Endothelial cell (in vitro differentiated cells): ENCODE results near the gene CLEC4C. TPM values are rescaled to one million over a fixed set of nuclear protein-coding genes. Genes with fewer than 3 reads are reported as not detected.

Experiments
- DNase-seq: peaks from one replicate; pipeline ENCODE4 v3.0.0; 2021; ENCODE audit warnings: low spot score
- H3K27ac Mint-ChIP-seq: one replicate; pipeline ENCODE4 v1.8.0; 2021; ENCODE audit warnings: mixed read lengths, inconsistent platforms; ENCODE audit not compliant: unreplicated experiment
- H3K27me3 Mint-ChIP-seq: one replicate; pipeline ENCODE4 v1.8.0; 2021; ENCODE audit warnings: mild to moderate bottlenecking, moderate library complexity, mixed read lengths, inconsistent platforms; ENCODE audit not compliant: unreplicated experiment
- H3K36me3 Mint-ChIP-seq: one replicate; pipeline ENCODE4 v1.8.0; 2021; ENCODE audit warnings: mild to moderate bottlenecking, low read depth, mixed read lengths, inconsistent platforms; ENCODE audit not compliant: unreplicated experiment
- H3K4me1 Mint-ChIP-seq: one replicate; pipeline ENCODE4 v1.8.0; 2021; ENCODE audit warnings: mild to moderate bottlenecking, mixed read lengths, inconsistent platforms; ENCODE audit not compliant: unreplicated experiment
- H3K4me3 Mint-ChIP-seq: one replicate; pipeline ENCODE4 v1.8.0; 2021; ENCODE audit warnings: mild to moderate bottlenecking, mixed read lengths, inconsistent platforms; ENCODE audit not compliant: unreplicated experiment
- H3K9me3 Mint-ChIP-seq: one replicate; pipeline ENCODE4 v1.8.0; 2021; ENCODE audit warnings: mixed read lengths, inconsistent platforms; ENCODE audit not compliant: unreplicated experiment
- total RNA-seq: library from RNA; stranded (reverse); fragmentation: NEBNext Ultra II Directional; extraction: Animal tissue kit (Norgen Biotek cat#: 25700); gene quantifications from one replicate; pipeline ENCODE4 v1.2.1, GENCODE V29; 2021; ENCODE audit not compliant: unreplicated experiment
- TF ChIP-seq, protein P1 (sequence below): fragments of 200-600 bp; sonication (generic); IDR thresholded peaks from one replicate; pipeline ENCODE4 v1.5.0; 2021; ENCODE audit warnings: antibody characterized with exemption; ENCODE audit not compliant: unreplicated experiment

Gene CLEC4C
- total RNA-seq, 1 donor from 2014 or later: not detected

DNA sequence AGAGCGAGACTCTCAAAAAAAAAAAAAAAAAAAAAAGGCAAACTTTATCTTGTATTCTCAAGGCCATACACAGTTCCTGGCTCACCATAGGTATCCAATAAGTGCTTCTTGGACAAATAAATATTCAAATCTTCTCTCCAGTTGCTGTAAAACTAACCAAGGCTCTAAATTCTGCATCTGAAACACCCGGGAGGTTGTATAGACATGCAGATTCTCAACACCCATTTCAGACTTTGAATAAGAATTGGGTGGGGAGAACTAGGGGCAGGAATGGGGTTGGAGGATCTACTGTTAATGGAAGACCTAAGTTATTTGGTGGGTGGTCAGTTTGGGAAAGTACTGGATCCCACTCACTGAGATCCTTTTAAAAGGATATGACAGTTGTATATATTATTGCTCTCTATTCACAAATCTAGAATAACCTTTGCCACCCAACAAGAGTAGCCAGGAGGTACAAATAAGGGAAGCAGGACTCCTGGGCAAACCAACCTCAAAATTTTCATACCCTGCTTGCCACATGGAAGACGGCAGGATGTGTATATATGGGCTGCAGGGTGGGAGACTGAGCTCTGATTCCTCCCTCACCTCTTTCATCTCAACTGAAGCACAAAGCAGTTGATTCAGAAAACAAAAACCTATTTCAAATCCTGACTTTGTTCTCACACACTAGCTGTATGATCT is 52.5 kb downstream of the CLEC4C start:
- Mint-ChIP-seq H3K27me3 (peaks cover 10% of the 10 kb centered on the region), H3K4me3 (peak overlapping the region; percentile 57), H3K4me1 (peaks cover 34% of the 10 kb centered on the region), H3K36me3 (peaks cover 11% of the 10 kb centered on the region), H3K27ac (peak overlapping the region; percentile 92), H3K9me3 (no peaks in the 10 kb centered on the region)
- no peak for DNase-seq
- TF ChIP-seq, protein P1, sequence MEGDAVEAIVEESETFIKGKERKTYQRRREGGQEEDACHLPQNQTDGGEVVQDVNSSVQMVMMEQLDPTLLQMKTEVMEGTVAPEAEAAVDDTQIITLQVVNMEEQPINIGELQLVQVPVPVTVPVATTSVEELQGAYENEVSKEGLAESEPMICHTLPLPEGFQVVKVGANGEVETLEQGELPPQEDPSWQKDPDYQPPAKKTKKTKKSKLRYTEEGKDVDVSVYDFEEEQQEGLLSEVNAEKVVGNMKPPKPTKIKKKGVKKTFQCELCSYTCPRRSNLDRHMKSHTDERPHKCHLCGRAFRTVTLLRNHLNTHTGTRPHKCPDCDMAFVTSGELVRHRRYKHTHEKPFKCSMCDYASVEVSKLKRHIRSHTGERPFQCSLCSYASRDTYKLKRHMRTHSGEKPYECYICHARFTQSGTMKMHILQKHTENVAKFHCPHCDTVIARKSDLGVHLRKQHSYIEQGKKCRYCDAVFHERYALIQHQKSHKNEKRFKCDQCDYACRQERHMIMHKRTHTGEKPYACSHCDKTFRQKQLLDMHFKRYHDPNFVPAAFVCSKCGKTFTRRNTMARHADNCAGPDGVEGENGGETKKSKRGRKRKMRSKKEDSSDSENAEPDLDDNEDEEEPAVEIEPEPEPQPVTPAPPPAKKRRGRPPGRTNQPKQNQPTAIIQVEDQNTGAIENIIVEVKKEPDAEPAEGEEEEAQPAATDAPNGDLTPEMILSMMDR: no peak

DNA sequence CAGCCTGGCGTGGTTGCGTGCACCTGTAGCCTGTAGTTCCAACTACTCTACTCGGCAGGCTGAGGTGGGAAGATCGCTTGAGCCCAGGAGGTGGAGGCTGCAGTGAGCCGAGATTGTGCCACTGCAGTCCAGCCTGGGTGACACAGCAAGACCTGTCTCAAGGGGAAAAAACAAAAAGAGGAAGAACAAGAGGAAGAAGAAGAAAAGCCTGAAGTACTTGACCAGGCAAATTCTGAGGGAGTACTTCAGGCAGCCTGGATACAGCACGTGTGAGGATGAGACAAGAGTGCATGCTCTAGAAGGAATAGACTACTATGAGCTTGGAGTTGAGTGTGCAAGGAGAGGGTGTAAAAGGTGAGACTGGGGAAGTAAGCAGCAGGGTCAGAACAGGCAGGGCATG is 53.4 kb downstream of the CLEC4C start:
- Mint-ChIP-seq H3K9me3 (no peaks in the 10 kb centered on the region), H3K36me3 (peaks cover 16% of the 10 kb centered on the region), H3K27ac (peak overlapping the region; percentile 97), H3K4me1 (peaks cover 34% of the 10 kb centered on the region), H3K27me3 (peaks cover 10% of the 10 kb centered on the region), H3K4me3 (peak overlapping the region; percentile 85)
- TF ChIP-seq, protein P1: no peak
- DNase-seq: no peak

DNA sequence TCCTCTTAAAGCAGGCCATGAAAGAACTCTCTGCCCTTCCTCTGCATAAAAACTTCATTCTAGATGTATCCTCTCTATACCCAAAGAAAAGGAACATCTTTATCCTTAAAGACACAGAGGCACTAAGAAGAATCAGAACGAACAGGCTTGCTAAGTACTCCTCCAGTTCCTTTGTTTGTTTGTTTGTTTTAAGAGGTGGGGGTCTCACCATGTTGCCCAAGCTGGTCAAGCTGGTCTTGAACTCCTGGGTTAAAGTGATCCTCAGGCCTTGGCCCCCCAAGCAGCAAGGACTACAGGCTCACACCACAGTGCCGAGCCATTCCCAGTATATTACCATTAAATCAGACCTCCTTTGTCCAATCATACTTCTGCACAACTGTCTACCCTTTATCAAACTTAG is 65.6 kb downstream of the CLEC4C start:
- Mint-ChIP-seq H3K9me3 (no peaks in the 10 kb centered on the region), H3K27ac (peak overlapping the region; percentile 59), H3K36me3 (no peaks in the 10 kb centered on the region), H3K4me1 (peaks cover 31% of the 10 kb centered on the region), H3K27me3 (no peaks in the 10 kb centered on the region), H3K4me3 (no peak overlapping the region)
- TF ChIP-seq, protein P1: no peak
- no peak for DNase-seq

Other genes with a start within 250 kb of the CLEC4C start
- 0.90 TPM for gene CD163, start 243.6 kb downstream of the CLEC4C start, total RNA-seq
- not detected for gene APOBEC1, start 81.5 kb downstream of the CLEC4C start, total RNA-seq
- 77.7 TPM for gene GDF3, start 51.6 kb downstream of the CLEC4C start, total RNA-seq
- gene DPPA3, start 35.9 kb downstream of the CLEC4C start, total RNA-seq: 0.26 TPM
- not detected for gene NANOGNB, start 17.8 kb upstream of the CLEC4C start, total RNA-seq
- gene NANOG, start 42.0 kb upstream of the CLEC4C start, total RNA-seq: 4.5 TPM
- 0.64 TPM for gene SLC2A14, start 125.5 kb upstream of the CLEC4C start, total RNA-seq
- gene SLC2A3, start 188.8 kb upstream of the CLEC4C start, total RNA-seq: 562 TPM